Keratinocyte (primary cell): Measurements from ENCODE around the gene TOMM20. TPM values are rescaled to one million over a fixed set of nuclear protein-coding genes. Genes with fewer than 3 reads are reported as not detected.
"Not testable (repeated sequence)": the region's sequence is repeated elsewhere in the genome, so short reads cannot be mapped to it uniquely, and the experiment has no call there.

ENCODE experiments used
- DNase-seq: peaks from one replicate; pipeline ENCODE4 v3.0.0-alpha.2; 2011; ENCODE audit warnings: low read depth, missing footprints, low spot score
- FAIRE-seq: peaks from 2 replicates; lab custom pipeline; 2011; peaks lifted over from hg19 to GRCh38; lab: Jason Lieb, UNC
- H2AFZ ChIP-seq: 2 replicates; pipeline ENCODE4 v1.6.0; 2012; ENCODE audit warnings: low read length, control low read depth, inconsistent platforms; ENCODE audit not compliant: control insufficient read depth
- H3K27ac ChIP-seq: 2 replicates; pipeline ENCODE4 v1.5.1; 2011; ENCODE audit warnings: low read length; ENCODE audit not compliant: control insufficient read depth, insufficient read depth
- H3K27me3 ChIP-seq: 3 replicates; pipeline ENCODE4 v1.6.0; 2011; ENCODE audit warnings: low read length; ENCODE audit not compliant: control insufficient read depth, insufficient read depth; ENCODE audit errors: extremely low read depth
- H3K36me3 ChIP-seq, 2 experiments: 2 replicates in 1 of 2; 3 replicates in 1 of 2; pipeline ENCODE4 v1.5.1; 2011; ENCODE audit warnings: low read length in 2 of 2, mild to moderate bottlenecking in 1 of 2; ENCODE audit not compliant: control insufficient read depth in 2 of 2, insufficient read depth in 2 of 2; ENCODE audit errors: extremely low read depth in 1 of 2
- H3K4me1 ChIP-seq: 3 replicates; pipeline ENCODE4 v1.5.1; 2011; ENCODE audit warnings: low read length; ENCODE audit not compliant: control insufficient read depth, insufficient read depth; ENCODE audit errors: extremely low read depth
- H3K4me2 ChIP-seq: 3 replicates; pipeline ENCODE4 v1.6.0; 2011; ENCODE audit warnings: low read depth, low read length; ENCODE audit not compliant: control insufficient read depth, insufficient read depth; ENCODE audit errors: extremely low read depth
- H3K4me3 ChIP-seq, 3 experiments: fragments of 200-600 bp in 1 of 3; sonication (generic) in 1 of 3; 2 replicates in 2 of 3; 3 replicates in 1 of 3; pipeline ENCODE4 v1.5.1; 2011 to 2016; ENCODE audit warnings: low read length in 3 of 3, mild to moderate bottlenecking in 3 of 3, control low read depth in 2 of 3, inconsistent platforms in 1 of 3, low read depth in 1 of 3, mixed read lengths in 1 of 3, mixed run types in 1 of 3, moderate library complexity in 1 of 3; ENCODE audit not compliant: control insufficient read depth in 2 of 3, insufficient read depth in 2 of 3; ENCODE audit errors: extremely low read depth in 1 of 3
- H3K79me2 ChIP-seq: 2 replicates; pipeline ENCODE4 v1.6.0; 2012; ENCODE audit warnings: low read length; ENCODE audit not compliant: control insufficient read depth, insufficient read depth
- H3K9ac ChIP-seq: 3 replicates; pipeline ENCODE4 v1.6.0; 2011; ENCODE audit warnings: low read length; ENCODE audit not compliant: control insufficient read depth, insufficient read depth; ENCODE audit errors: extremely low read depth
- H3K9me1 ChIP-seq: 3 replicates; pipeline ENCODE4 v1.6.0; 2011; ENCODE audit warnings: low read length; ENCODE audit not compliant: control insufficient read depth, insufficient read depth; ENCODE audit errors: extremely low read depth
- H3K9me3 ChIP-seq: 2 replicates; pipeline ENCODE4 v1.5.1; 2012; ENCODE audit warnings: low read depth, low read length; ENCODE audit not compliant: control insufficient read depth
- H4K20me1 ChIP-seq: 3 replicates; pipeline ENCODE4 v1.6.0; 2011; ENCODE audit warnings: low read length; ENCODE audit not compliant: control insufficient read depth, insufficient read depth; ENCODE audit errors: extremely low read depth
- CTCF ChIP-seq, 3 experiments: IDR thresholded peaks in 1 of 3; conservative IDR thresholded peaks in 1 of 3; optimal IDR thresholded peaks in 1 of 3; 2 replicates in 2 of 3; 3 replicates in 1 of 3; pipeline versions ENCODE3 to v1.5.1; 2011; ENCODE audit warnings: low read length in 3 of 3, mild to moderate bottlenecking in 3 of 3, moderate library complexity in 2 of 3, control low read depth in 1 of 3, inconsistent platforms in 1 of 3; ENCODE audit not compliant: insufficient read depth in 2 of 3; ENCODE audit errors: extremely low read depth in 1 of 3
- EZH2 ChIP-seq: IDR thresholded peaks from one replicate; pipeline ENCODE4 v1.6.1; 2012; ENCODE audit warnings: inconsistent platforms, mild to moderate bottlenecking, low read length, moderate library complexity
- dilution Hi-C: fragments of 300-500 bp; cut with MboI; formaldehyde crosslinking; loops from one replicate; pipeline ENCODE4 v1.7.0; 2020; ENCODE audit warnings: low sequenced_read_pairs; ENCODE audit not compliant: extremely low pct_ligation_motif_present
- polyA plus RNA-seq, 5 experiments: library from polyadenylated mRNA; depleted of rRNA in 3 of 5; stranded (reverse) in 3 of 5; stranded (forward) in 1 of 5; unstranded in 1 of 5; fragments of >200 nt; gene quantifications; 1 replicate in 1 of 5; 2 replicates in 3 of 5; 3 replicates in 1 of 5; pipeline versions ENCODE4 v1.2.1 to v1.2.3, GENCODE V29; 2011 to 2012; ENCODE audit warnings: missing spikeins in 2 of 5, low read depth in 1 of 5, low replicate concordance in 1 of 5

Gene TOMM20
- polyA plus RNA-seq, 1 donor (not counting 4 experiments of a cell fraction or from before 2014, with no cell fraction given) = 140 TPM

GRCh38 chr1:235087906-235088305 lies 40.7 kb downstream of the TOMM20 start:
- Histone ChIP-seq H3K9ac (no peak overlapping the region), H3K79me2 (no peaks in the 10 kb centered on the region), H3K9me3 (no peaks in the 10 kb centered on the region), H3K4me1 (peaks cover 14% of the 10 kb centered on the region), H3K9me1 (no peaks in the 10 kb centered on the region), H4K20me1 (no peaks in the 10 kb centered on the region), H3K27ac (no peak overlapping the region), H3K4me3 (no peak overlapping the region), H3K4me2 (no peak overlapping the region), H3K27me3 (no peaks in the 10 kb centered on the region), H2AFZ (no peak overlapping the region), H3K36me3 (no peaks in the 10 kb centered on the region)
- FAIRE-seq (no peak), DNase-seq (no peak)
- dilution Hi-C loops = no loop called here
- TF ChIP-seq EZH2 (no peak), CTCF (optimal IDR thresholded peaks at IDR 0.05 in 1 of 3, IDR thresholded peaks at IDR 0.05 in 1 of 3, conservative IDR thresholded peaks at IDR 0.05 in 1 of 3; ENCODE audit: extremely low read depth in 1 of 3, insufficient read depth in 2 of 3, low read length in 3 of 3) (no peak)

- H3K79me2 ChIP-seq, DNase-seq, H3K9ac ChIP-seq, dilution Hi-C loops, H2AFZ ChIP-seq, H3K27ac ChIP-seq, H4K20me1 ChIP-seq, H3K9me3 ChIP-seq, H3K36me3 ChIP-seq, H3K4me2 ChIP-seq, H3K27me3 ChIP-seq, FAIRE-seq, H3K4me3 ChIP-seq, H3K9me1 ChIP-seq: not testable (repeated sequence)
- peaks cover 14% of the 10 kb centered on the region for H3K4me1 ChIP-seq
Measured at GRCh38 chr1:235085411-235086117, 43.1 kb downstream of the TOMM20 start.

- H3K36me3 ChIP-seq, H3K27ac ChIP-seq, H3K4me2 ChIP-seq, H3K27me3 ChIP-seq, FAIRE-seq, H3K9ac ChIP-seq, DNase-seq, dilution Hi-C loops, H2AFZ ChIP-seq, H4K20me1 ChIP-seq, H3K4me3 ChIP-seq, H3K79me2 ChIP-seq, H3K9me1 ChIP-seq, H3K9me3 ChIP-seq: not testable (repeated sequence)
- H3K4me1 ChIP-seq = peaks cover 34% of the 10 kb centered on the region
Measured at GRCh38 chr1:235080788-235081187, 47.8 kb downstream of the TOMM20 start.

GRCh38 chr1:235080297-235080657 lies 48.4 kb downstream of the TOMM20 start:
- H3K27ac ChIP-seq, H3K4me2 ChIP-seq, FAIRE-seq, DNase-seq, H3K9me1 ChIP-seq, dilution Hi-C loops, H3K79me2 ChIP-seq, H3K27me3 ChIP-seq, H3K9me3 ChIP-seq, H3K9ac ChIP-seq, H3K36me3 ChIP-seq, H4K20me1 ChIP-seq, H3K4me3 ChIP-seq, H2AFZ ChIP-seq: not testable (repeated sequence)
- H3K4me1 ChIP-seq = peaks cover 38% of the 10 kb centered on the region
